GM23338 (cell line): ENCODE data around the gene MICAL2. TPM values are rescaled to one million over a fixed set of nuclear protein-coding genes. Genes with fewer than 3 reads are reported as not detected.

Source experiments
- ATAC-seq: fragments of 200-7000 bp; cut with Tn5 transposase; 3 replicates; pipeline ENCODE4 v1.9.1; 2020
- DNase-seq: peaks from one replicate; pipeline ENCODE4 v3.0.0-alpha.2; 2015; ENCODE audit warnings: low spot score
- H2AFZ ChIP-seq: fragments of 200-600 bp; sonication (generic); 2 replicates; pipeline ENCODE4 v1.8.0; 2016; ENCODE audit warnings: antibody characterized with exemption, mild to moderate bottlenecking, moderate library complexity
- H3F3A ChIP-seq: fragments of 200-600 bp; sonication (generic); replicated peaks from 2 replicates; pipeline ENCODE4 v1.8.0; 2017; ENCODE audit warnings: antibody characterized with exemption, mixed run types, low read depth
- H3K27ac ChIP-seq: fragments of 200-600 bp; sonication (generic); 2 replicates; pipeline ENCODE4 v1.6.1; 2016; ENCODE audit warnings: low read depth
- H3K27me3 ChIP-seq: fragments of 200-600 bp; sonication (generic); 2 replicates; pipeline ENCODE4 v1.8.0; 2016; ENCODE audit warnings: mild to moderate bottlenecking, mixed run types, moderate library complexity; ENCODE audit not compliant: insufficient read depth
- H3K36me3 ChIP-seq: fragments of 200-600 bp; sonication (generic); 2 replicates; pipeline ENCODE4 v1.8.0; 2016; ENCODE audit warnings: mild to moderate bottlenecking; ENCODE audit not compliant: insufficient read depth
- H3K4me1 ChIP-seq: fragments of 200-600 bp; sonication (generic); 2 replicates; pipeline ENCODE4 v1.8.0; 2016; ENCODE audit warnings: mild to moderate bottlenecking, moderate library complexity; ENCODE audit not compliant: insufficient read depth
- H3K4me2 ChIP-seq: fragments of 200-600 bp; sonication (generic); 2 replicates; pipeline ENCODE4 v1.7.1; 2017; ENCODE audit warnings: mixed run types
- H3K4me3 ChIP-seq: fragments of 200-600 bp; sonication (generic); 2 replicates; pipeline ENCODE4 v1.6.1; 2016; ENCODE audit warnings: mixed run types
- H3K79me2 ChIP-seq: fragments of 200-600 bp; sonication (generic); replicated peaks from 2 replicates; pipeline ENCODE4 v1.8.0; 2017; ENCODE audit warnings: mild to moderate bottlenecking; ENCODE audit not compliant: insufficient read depth
- H3K9me2 ChIP-seq: fragments of 200-600 bp; sonication (generic); 2 replicates; pipeline ENCODE4 v1.8.0; 2017; ENCODE audit not compliant: insufficient read depth
- H4K20me1 ChIP-seq: fragments of 200-600 bp; sonication (generic); replicated peaks from 2 replicates; pipeline ENCODE4 v1.8.0; 2017; ENCODE audit warnings: mild to moderate bottlenecking; ENCODE audit not compliant: insufficient read depth
- H3K27ac Mint-ChIP-seq: 2 replicates; pipeline ENCODE4 v1.8.0; 2020; ENCODE audit warnings: inconsistent platforms, mild to moderate bottlenecking, moderate library complexity, mixed read lengths
- H3K27me3 Mint-ChIP-seq: 3 replicates; pipeline ENCODE4 v1.8.0; 2022; ENCODE audit warnings: low read depth, mild to moderate bottlenecking, moderate library complexity, mixed read lengths, inconsistent platforms; ENCODE audit not compliant: insufficient read depth, poor library complexity
- H3K36me3 Mint-ChIP-seq: 3 replicates; pipeline ENCODE4 v1.8.0; 2021; ENCODE audit warnings: low read depth, mild to moderate bottlenecking, inconsistent platforms, moderate library complexity, mixed read lengths
- H3K4me1 Mint-ChIP-seq: 3 replicates; pipeline ENCODE4 v1.8.0; 2020; ENCODE audit warnings: mild to moderate bottlenecking, inconsistent platforms, mixed read lengths
- H3K4me3 Mint-ChIP-seq: 3 replicates; pipeline ENCODE4 v1.8.0; 2021; ENCODE audit warnings: moderate library complexity, mild to moderate bottlenecking, inconsistent platforms, mixed read lengths
- H3K9me3 Mint-ChIP-seq: 3 replicates; pipeline ENCODE4 v1.8.0; 2020; ENCODE audit warnings: moderate library complexity, mild to moderate bottlenecking, inconsistent platforms, mixed read lengths
- CREB1 ChIP-seq: fragments of 250-450 bp; sonication (Bioruptor Pico); IDR thresholded peaks from 2 replicates; pipeline ENCODE4 v1.5.0; 2020; ENCODE audit warnings: low read depth, mild to moderate bottlenecking, moderate library complexity
- EZH2 ChIP-seq: fragments of 200-600 bp; sonication (generic); IDR thresholded peaks from one replicate; pipeline ENCODE4 v1.8.0; 2017; ENCODE audit warnings: antibody characterized with exemption, mild to moderate bottlenecking, low read depth; ENCODE audit not compliant: unreplicated experiment
- NANOG ChIP-seq: IDR thresholded peaks from 2 replicates; pipeline ENCODE4 v1.6.1; 2016; ENCODE audit warnings: antibody characterized with exemption, borderline replicate concordance
- REST ChIP-seq: IDR thresholded peaks from one replicate; pipeline ENCODE4 v1.6.1; 2018; ENCODE audit warnings: antibody characterized with exemption; ENCODE audit not compliant: unreplicated experiment
- STAT1 ChIP-seq: IDR thresholded peaks from one replicate; pipeline ENCODE4 v1.6.1; 2016; ENCODE audit warnings: antibody characterized with exemption; ENCODE audit not compliant: unreplicated experiment
- ZNF114 ChIP-seq: fragments of 250-450 bp; sonication (Bioruptor Pico); IDR thresholded peaks from 2 replicates; pipeline ENCODE4 v1.5.0; 2020; ENCODE audit warnings: mild to moderate bottlenecking, moderate library complexity
- ZNF331 ChIP-seq: fragments of 250-450 bp; sonication (Bioruptor Pico); IDR thresholded peaks from 2 replicates; pipeline ENCODE4 v1.5.0; 2020; ENCODE audit warnings: low read depth, mild to moderate bottlenecking, moderate library complexity
- ZNF462 ChIP-seq: fragments of 250-450 bp; sonication (Bioruptor Pico); IDR thresholded peaks from 2 replicates; pipeline ENCODE4 v1.5.0; 2020; ENCODE audit warnings: mild to moderate bottlenecking, moderate library complexity
- polyA plus RNA-seq: library from polyadenylated mRNA; unstranded; fragments of >200 nt; fragmentation: Nextera tagmentation; extraction: Ambion mirVana; gene quantifications from 2 replicates; pipeline ENCODE4 v1.2.1, GENCODE V29; 2016
- total RNA-seq: library from RNA; depleted of rRNA; stranded (reverse); fragments of >200 nt; shearing (Covaris generic); gene quantifications from 2 replicates; pipeline ENCODE4 v1.2.3, GENCODE V29; 2014
- TF ChIP-seq, protein P1 (sequence below): IDR thresholded peaks from 2 replicates; pipeline ENCODE4 v1.6.1; 2016; ENCODE audit warnings: antibody characterized with exemption

Gene MICAL2
- total and polyA plus RNA-seq, 2 experiments from 2014 or later = 0.66 to 1.4 TPM

GRCh38 chr11:12070446-12071267 lies 39.7 kb upstream of the MICAL2 start (continued):
- no peak for TF ChIP-seq REST

DNA sequence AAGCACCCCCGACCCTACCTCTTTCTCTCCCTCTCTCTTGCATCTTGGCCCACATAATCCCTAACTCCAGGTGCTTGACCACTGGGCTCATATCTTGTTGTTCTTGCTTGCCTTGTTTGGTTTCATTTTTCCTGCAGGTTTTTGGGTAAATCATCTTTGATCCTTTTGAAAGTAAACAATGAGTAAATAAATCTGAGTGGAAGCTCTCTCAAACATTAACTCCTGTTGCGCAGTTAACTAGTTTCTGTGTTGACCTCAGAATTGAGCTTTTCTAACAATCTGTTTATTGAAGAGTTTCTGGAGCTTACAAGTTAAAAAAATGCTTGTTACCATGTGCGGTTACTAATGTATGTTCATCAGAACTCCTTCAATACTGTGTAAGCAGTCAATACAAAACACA lies 38.8 kb upstream of the MICAL2 start:
- Histone ChIP-seq H3K79me2 (no peaks in the 10 kb centered on the region), H2AFZ (no peak overlapping the region), H3K4me1 (peaks cover 10% of the 10 kb centered on the region), H3K27me3 (no peaks in the 10 kb centered on the region), H3K9me2 (no peaks in the 10 kb centered on the region), H3K27ac (no peak overlapping the region), H3K36me3 (no peaks in the 10 kb centered on the region), H3K4me2 (no peak overlapping the region), H3K4me3 (no peak overlapping the region), H4K20me1 (no peaks in the 10 kb centered on the region), H3F3A (no peaks in the 10 kb centered on the region)
- peaks cover 13% of the 10 kb centered on the region for H3K27me3 Mint-ChIP-seq
- no peak overlapping the region for H3K27ac Mint-ChIP-seq
- ATAC-seq = no peak
- DNase-seq = no peak
- no peaks in the 10 kb centered on the region for H3K36me3 Mint-ChIP-seq
- H3K9me3 Mint-ChIP-seq = no peaks in the 10 kb centered on the region
- H3K4me1 Mint-ChIP-seq = peaks cover 18% of the 10 kb centered on the region
- H3K4me3 Mint-ChIP-seq = no peak overlapping the region
- TF ChIP-seq STAT1 (no peak), ZNF331 (CRISPR knock-in tag) (no peak), EZH2 (no peak), CREB1 (CRISPR knock-in tag) (no peak), NANOG (no peak), ZNF462 (CRISPR knock-in tag) (no peak), ZNF114 (CRISPR knock-in tag) (no peak), REST (no peak)
- TF ChIP-seq, protein P1, sequence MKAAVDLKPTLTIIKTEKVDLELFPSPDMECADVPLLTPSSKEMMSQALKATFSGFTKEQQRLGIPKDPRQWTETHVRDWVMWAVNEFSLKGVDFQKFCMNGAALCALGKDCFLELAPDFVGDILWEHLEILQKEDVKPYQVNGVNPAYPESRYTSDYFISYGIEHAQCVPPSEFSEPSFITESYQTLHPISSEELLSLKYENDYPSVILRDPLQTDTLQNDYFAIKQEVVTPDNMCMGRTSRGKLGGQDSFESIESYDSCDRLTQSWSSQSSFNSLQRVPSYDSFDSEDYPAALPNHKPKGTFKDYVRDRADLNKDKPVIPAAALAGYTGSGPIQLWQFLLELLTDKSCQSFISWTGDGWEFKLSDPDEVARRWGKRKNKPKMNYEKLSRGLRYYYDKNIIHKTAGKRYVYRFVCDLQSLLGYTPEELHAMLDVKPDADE = no peak
